GM12864 (cell line): Measurements from ENCODE around the gene PARD3B.

Source experiments
- DNase-seq: peaks from one replicate; pipeline ENCODE4 v3.0.0-alpha.2; 2011; ENCODE audit warnings: low read depth
- H3K4me3 ChIP-seq: 2 replicates; pipeline ENCODE4 v1.5.1; 2011; ENCODE audit warnings: mild to moderate bottlenecking, low read depth, low read length, control low read depth
- TF ChIP-seq, protein P1 (sequence below): IDR thresholded peaks from 2 replicates; pipeline ENCODE4 v1.5.1; 2011; ENCODE audit warnings: low read depth, mild to moderate bottlenecking, moderate library complexity, low read length, control low read depth, inconsistent platforms; ENCODE audit errors: missing control alignments

Gene PARD3B

DNA sequence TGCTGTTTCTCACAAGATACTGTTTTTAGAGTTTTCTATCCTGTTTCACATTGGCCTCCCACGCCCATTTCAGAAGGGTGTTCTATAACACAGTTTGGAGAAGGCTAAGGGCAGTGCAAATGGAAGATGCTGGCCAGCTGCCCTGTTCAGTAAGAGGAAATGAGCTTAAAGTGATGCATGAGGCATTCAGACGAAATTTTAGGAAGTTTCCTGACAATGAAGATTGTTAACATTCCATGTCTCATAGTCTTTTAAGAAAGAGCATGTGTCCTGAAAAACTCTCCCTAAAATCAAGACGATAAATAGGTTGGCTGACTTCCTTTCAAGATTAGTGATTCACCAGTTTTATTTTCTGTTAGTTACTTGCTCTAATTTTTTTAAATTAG, 652.9 kb downstream of the PARD3B start:
- H3K4me3 ChIP-seq = no peak overlapping the region
- DNase-seq = no peak
- TF ChIP-seq, protein P1, sequence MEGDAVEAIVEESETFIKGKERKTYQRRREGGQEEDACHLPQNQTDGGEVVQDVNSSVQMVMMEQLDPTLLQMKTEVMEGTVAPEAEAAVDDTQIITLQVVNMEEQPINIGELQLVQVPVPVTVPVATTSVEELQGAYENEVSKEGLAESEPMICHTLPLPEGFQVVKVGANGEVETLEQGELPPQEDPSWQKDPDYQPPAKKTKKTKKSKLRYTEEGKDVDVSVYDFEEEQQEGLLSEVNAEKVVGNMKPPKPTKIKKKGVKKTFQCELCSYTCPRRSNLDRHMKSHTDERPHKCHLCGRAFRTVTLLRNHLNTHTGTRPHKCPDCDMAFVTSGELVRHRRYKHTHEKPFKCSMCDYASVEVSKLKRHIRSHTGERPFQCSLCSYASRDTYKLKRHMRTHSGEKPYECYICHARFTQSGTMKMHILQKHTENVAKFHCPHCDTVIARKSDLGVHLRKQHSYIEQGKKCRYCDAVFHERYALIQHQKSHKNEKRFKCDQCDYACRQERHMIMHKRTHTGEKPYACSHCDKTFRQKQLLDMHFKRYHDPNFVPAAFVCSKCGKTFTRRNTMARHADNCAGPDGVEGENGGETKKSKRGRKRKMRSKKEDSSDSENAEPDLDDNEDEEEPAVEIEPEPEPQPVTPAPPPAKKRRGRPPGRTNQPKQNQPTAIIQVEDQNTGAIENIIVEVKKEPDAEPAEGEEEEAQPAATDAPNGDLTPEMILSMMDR = no peak

DNA sequence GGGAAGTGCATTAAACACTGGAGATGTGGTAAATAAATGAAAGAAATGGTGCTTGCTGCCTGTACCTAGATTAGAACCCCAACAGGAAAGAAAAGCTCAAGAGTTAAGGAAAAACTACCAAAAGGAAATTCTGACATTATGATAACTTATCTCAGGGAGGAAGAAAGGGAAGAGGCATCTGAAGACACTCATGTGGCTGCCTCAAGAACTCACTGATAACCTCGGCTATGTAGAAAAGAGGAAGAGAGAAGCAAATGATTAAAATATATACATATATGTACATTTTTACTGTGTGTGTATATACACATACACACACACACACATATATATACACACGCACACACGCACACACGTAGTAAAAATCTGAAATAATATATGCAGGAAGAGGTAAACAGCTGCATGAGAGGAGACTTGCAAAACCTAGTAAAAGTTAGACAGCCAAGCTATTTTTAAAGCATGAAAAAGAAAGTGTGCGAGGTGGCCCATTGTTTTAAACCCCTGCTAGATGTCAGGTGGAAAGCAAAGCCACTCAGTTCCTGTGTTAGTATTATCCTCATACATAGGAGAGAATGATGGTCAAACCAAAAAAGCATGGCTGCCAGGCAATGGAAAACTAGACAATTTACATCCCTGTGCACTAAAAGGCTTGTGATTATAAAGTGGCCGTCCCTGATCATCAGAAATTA, 654.0 kb downstream of the PARD3B start:
- no peak for DNase-seq
- TF ChIP-seq, protein P1 = no peak
- no peak overlapping the region for H3K4me3 ChIP-seq

DNA sequence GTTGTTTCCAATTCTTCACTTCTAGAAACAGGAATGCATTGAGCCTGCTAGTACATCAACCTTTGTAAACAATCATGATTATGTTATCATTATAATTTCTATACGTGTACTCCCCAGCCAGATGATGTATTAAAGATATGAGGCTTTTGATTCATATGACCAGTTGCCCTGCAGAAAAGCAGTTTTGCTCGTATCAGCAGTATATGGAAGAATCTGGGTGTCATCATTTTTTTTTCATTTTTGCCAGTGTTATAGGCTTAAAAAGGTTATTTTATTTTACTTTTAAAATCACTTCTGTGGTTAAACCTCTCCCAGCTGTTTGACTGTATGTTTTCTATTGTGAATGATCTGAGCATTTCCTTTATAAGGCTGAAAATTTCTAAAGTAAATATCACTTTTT, 665.2 kb downstream of the PARD3B start:
- H3K4me3 ChIP-seq = no peak overlapping the region
- TF ChIP-seq, protein P1 = no peak
- DNase-seq = no peak

DNA sequence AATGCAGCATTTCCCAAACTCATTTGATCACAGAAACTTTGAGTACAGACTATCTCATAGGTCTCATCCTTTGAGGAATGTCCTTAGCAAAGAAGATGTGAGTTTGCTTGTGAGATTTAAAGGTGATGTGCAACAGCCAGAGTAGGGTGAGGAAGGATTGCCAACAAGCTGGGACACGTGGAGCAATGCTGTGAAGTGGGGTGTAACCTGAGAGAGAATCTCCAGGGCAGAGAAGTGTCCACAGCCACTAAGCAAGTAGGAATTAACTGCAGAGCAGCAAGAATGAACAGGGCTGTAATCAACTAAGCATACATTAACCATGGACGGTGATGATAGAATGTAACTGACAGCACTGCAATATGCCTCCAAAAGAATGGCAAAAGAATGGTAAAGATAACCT, 667.1 kb downstream of the PARD3B start:
- no peak overlapping the region for H3K4me3 ChIP-seq
- DNase-seq = no peak
- TF ChIP-seq, protein P1 = no peak

DNA sequence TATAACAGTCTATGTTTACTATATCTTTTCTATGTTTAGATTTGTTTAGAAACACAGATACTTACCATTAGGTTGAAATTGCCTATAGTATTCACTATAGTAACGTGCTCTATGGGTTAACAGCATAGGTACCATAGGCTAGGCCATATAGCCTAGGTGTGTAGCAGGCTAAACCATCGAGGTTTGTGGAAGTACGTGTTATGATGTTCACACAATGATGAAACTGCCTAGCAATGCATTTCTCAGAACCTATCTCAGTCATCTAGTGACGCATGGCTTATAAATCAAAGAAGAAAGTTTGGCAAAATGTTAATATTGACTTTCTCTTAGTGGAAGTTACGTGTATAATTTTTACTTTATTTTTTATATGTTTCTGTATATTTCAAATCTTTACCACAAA, 670.8 kb downstream of the PARD3B start:
- no peak overlapping the region for H3K4me3 ChIP-seq
- TF ChIP-seq, protein P1 = no peak
- no peak for DNase-seq

DNA sequence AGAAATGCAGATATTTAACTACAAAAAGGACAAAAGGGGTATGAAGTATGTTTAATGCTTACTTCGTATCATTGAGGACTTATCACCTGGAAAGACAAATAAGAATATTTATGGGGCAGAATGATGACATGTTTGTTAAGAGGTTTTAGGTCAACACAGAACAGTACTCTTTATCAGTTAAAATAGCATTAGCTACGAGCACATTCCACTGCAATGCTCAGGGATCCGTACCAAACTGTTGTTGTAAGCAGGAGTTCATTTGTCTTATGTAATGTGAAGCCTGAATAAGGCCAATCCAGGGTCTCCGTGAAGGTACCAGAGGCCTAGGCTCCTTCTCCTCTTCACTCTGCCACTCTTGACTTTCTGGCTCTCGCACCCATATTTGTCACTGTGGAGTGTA, 671.3 kb downstream of the PARD3B start:
- TF ChIP-seq, protein P1 = no peak
- no peak overlapping the region for H3K4me3 ChIP-seq
- no peak for DNase-seq

DNA sequence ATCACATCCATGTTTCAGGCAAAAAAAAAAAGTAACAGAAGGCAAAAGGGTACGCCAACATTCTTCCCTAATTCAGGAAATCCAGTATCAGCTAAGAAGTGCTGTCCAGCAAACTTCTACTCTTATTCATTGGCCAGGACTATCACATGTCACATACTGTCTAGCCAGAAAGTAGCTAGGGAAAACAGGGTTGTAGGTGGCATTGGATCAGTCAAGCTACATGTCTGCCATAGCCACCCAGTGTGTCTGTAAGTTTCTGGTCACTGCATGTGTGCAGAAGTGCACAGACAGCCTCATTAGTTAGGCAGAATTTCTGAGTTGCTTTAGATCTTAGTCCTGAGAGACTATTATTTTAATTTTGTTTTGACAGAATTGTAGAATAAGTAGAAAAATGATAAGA, 671.7 kb downstream of the PARD3B start:
- DNase-seq = no peak
- no peak overlapping the region for H3K4me3 ChIP-seq
- TF ChIP-seq, protein P1 = no peak
